NCI-H446 treated with DMSO at 0.1 percent for 48 hours (cell line): ENCODE data around the gene WIF1.

Experiments
- DNase-seq: peaks from one replicate; lab custom pipeline; 2025; lab: John Stamatoyannopoulos, UW

Gene WIF1

DNA sequence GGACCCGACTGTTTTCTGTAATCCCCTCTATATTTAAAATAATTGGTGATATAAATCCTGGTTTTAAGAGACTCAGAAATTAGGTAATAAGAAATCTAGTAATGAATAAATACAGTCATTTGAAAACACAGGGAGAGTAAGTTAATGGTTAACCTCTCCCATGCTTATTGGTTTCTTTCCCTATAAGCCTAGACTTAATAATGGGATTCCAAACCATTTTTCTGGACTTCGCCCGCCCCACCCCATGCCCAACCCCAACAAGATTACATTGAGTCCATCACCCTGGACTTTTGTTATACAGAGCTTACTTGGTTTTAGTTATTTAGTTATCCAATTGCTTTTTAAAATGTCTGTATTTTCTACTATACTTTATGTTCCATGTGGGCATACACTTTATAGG is 98.7 kb downstream of the WIF1 start:
- no peak for DNase-seq

DNA sequence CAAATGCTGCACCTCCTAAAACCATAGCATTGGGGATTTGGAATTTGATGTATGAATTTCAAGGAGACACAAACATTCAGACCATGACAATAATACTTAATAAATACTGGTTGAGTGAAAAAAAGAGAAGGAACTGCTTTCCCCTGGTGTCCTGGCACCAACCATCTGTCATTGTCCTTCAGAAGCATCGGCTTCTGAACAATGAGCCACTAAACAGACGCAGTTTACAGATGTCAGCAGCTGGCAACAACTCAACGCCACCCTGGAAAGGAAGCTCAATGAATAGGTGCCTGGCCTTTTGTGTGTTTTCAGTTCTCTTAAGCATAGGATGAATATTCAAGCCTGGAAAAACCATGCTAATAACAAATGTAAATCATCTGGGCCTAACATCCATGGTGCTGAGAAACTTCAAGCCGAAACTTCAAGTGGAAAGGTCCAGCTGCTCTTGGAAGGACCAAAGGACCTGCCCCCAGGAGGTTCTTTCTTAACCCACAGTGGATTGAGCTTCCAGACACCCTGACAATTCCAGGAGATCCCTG is 101.3 kb downstream of the WIF1 start:
- no peak for DNase-seq

DNA sequence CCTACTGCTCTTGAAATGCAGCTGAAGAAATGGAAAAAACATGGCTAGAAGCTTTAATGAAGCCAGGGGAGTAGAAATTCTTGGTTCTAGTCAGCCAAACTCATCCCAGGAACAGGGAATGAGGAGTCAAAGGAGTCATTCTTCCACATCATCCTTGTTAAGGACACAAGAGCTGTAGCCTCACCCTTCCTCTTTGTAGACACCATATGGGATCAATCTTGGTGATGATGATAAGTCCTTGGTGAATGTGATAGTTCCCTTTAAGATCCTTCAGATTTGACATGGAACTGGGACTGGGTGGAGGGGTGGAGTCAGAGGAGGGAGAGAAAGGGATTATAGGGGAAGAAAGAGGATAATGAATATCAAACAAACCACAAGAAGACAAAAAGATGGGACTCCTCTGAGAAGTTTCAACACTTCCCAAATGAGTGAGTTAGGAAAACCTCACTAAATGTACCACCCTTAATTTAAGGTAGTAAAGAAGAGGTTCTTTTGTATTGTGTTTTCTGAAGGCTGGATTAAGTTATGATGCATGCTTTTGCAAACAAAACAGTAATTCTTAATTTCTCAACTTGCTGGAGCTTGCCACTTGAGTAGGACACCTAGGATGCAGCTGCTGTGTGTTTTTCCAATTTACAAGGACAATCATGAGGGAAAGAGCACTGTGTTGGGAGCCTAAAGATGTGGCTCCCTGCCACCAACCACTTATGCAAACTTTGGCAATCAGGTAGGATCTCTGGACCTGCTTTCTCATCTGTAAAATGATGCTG is 104.0 kb downstream of the WIF1 start:
- no peak for DNase-seq

DNA sequence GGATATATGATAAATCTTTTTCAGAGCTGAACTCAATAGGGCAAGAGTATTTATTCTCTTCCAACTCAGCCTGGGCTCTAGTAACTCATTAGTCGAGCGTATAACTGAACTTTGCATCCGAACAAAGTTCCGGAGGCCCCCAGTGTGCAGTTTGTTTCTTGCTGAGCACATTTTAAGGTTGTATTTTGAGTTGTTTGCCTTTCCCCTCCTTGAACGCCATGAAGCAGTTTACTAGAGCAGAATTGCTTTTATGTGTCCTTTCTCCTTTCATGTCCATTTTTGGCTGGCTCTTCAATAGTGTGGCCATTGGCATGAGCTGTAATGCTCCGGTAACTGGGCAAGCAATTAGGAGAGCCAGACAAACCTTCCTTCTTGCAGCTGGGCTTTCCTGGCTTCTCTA is 105.3 kb downstream of the WIF1 start:
- DNase-seq: no peak

DNA sequence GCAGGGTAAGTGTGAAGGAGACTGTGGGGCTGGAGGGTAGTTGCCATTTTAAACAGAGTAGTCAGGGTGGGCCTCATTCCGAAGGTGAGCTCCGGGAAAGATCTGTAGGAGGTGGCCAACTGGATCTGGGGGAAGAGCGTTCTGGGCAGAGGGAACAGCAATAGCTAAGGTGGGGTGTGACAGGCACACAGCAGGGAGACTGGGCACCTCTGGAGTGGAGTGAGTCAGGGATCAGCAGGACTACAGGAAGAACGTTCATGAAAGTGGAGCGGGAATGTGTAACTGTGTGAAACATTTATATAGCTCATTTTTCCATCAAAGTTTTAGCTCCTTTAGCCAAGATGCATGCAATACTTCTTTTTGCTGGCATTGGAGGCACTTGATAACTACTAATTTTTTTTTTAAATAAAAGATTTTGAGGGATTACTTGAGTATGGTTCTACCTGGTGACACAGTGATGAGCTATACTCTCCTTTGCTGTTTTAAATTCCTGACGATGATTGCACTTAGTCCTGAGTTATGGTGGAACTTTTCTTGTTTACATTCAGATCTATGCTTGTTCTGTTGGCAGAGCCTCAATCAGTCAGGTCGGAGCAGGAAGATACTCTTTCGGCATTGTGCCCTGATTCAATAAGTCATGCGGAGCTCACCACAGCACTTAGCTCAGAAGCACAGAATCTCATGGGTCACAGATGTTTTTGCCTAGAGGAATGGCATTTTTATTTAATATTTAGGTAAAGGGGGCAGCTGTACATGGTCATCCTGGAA is 106.4 kb downstream of the WIF1 start:
- DNase-seq: no peak

DNA sequence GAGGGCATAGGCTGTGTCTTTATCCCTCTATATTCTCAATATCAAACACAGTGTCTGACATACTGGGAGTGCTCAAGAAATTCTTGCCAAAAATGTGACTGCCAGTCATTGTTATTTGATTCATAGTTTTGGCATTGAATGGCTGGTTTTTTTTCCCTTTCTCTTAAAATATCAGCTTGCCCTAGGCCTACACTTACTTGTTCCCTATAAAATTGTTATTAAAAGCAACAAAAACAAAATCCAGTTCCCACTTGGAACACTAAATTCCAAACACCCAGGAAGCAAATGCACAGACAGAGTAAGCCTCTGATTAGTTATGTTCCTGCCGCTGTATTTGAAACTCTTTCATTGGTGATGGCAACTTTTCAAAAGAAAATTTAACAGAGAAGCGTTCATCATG is 110.7 kb downstream of the WIF1 start:
- no peak for DNase-seq

DNA sequence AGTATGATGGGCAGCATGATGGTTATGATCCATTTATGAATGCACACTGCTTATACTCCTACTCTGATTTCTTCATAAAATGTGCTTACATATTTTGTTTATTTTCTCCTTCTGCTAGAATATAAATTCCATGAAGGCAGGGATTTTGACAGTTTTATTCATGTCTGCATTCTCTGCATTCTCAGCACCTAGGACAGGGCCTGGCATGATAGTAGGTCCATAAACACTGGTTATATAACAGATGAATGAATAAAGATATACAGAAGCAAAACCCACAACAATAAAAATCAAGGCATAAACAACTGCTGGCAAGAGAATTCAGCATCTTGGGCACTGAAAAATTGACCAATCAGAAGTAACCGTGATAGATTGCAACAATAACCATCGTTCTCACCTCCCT is 115.4 kb downstream of the WIF1 start:
- no peak for DNase-seq

DNA sequence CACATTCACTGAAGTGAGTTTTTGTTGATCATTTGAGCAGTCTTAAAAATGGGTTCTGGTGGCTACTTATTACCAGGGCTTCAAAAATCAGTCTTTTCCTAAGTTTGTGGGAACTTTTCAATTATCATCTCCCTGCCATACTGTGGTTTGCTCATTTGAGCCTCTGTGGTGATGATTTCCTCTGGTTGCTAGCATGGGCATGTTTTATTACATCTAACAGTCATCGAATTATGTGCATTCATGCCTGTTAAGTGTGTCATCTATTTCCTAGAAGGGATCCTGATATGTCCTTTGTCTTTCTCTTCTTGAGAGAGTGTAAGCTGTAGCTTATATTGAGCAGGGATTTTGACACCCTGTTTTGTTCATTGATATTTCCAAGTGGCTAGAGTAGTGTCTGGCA is 116.8 kb downstream of the WIF1 start:
- DNase-seq: no peak
